SKM-1 treated with dmso at 0.1 percent for 144 hours (cell line): Measurements from ENCODE around the gene CDCP1.

ENCODE experiments used
- DNase-seq: peaks from one replicate; lab custom pipeline; 2025; ENCODE audit not compliant: unreplicated experiment; lab: John Stamatoyannopoulos, UW

CDCP1 gene

DNA sequence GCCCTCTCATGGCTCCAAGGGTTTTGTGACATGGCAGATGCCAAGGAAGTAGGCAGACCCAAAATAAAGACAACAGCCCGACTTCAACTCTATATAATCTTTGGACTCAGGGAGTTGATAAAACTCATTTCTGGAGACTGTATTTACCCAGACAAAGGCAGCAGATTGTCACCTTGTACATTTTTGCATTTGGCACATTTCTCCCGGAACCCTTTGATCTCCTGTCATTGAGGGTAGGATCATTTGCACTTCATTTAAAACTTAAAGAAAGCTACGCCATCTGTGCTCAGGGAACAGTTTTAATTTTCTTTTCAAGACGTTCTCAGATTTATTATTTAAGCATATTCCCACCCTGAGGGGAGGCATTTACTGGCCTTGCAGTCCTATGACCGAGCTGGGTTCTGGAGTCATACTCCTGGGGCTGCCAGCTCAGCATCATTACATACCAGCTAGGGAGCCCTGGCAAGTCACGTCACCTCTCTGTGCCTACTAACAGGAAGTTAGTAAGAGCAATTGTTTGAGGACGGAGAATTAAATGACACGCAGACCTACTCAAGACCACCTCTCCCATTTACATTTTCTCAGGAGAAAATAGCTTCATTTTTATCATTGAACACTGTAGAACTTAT is 5.9 kb downstream of the CDCP1 start:
- DNase-seq = no peak

- DNase-seq = no peak
These were observed 6.6 kb downstream of the CDCP1 start for GRCh38 chr3:45139372-45140140.

DNA sequence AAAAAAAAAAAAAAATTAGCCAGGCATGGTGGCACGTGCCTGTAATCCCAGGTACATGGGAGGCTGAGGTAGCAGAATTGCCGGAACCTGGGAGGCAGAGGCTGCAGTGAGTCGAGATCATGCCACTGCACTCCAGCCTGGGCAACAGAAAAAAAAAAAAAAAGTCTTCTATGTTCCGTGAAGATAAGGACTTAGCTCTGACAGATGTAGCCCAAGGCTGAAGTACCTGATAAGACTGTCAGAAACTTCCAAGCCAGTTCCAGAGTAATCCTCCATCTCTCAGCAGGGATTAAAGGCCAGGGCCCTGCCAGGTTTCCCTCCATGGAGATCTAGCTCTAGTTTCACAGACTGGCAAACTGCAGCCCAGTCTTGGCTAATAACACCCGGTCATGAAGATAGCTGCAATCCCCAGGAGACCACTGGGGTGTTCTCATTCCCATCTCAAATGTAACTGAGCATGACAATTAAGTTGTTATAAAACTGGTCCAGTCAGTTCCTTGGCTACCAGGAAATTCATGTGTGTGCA is 8.5 kb downstream of the CDCP1 start:
- DNase-seq = no peak

- no peak for DNase-seq
These were observed 10.2 kb downstream of the CDCP1 start for GRCh38 chr3:45135959-45136358.

DNA sequence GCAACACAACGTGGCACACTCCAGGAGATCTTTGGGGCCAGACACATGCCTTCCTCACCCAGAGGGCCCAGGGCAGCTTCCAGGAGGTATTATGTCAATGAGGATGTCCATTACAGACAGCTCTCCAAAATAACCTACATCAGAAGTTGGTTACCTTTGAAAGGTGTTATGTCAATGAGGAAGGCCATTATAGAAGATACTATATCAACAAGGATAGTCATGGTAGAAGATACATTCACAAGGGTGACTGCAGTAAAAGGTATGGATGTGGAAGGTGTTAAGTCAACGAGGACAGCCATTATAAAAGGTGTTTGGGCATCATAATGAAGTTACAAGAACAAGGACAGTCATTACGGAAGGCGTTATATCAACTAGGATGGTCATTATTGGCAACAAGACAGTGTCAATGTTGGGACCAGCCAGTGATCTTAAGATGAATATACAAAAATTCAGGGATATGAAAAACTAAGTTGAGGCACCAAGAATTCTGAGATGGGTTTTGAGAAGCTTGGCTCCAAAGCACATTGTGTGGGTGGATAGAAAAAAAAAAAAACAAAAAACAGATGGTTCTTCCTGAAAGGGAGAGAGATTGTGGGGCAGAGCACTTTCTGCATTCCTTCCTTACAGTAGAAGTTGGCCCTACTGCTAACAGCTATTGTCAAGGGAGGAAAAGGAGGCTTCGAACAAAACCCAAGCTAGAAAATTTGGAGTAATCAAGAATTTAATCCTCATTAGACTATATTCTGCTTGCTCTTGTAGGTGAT is 11.2 kb downstream of the CDCP1 start:
- no peak for DNase-seq

DNA sequence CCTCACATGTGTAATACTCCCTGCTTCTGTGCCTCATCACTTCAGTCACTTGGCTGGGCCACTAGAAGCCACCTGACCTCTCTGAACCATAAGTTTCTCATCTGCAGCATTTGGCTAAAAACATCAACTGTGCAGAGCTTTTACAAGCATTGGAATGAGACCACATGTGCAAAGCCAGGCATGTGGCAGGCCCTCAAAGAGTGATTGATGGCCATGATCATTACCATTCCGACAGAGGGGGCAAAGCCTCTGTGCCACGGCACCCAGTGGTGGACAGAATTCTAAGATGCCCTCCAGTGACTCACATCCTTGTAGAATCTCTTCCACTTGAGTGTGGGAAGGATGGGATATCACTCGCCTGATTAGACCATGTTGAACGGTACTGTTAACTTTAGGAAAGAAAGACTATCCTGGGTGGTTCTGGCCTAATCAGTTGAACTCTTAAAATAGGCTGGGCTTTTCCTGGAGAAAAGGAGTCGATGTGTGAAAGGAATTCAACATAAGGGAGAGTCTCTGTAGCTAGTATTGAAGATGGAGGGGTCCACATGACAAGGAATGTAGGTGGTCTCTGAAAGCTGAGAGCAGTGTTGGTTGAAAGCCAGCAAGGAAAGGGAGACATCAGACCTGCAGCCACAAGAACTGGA is 13.5 kb downstream of the CDCP1 start:
- DNase-seq = no peak

DNA sequence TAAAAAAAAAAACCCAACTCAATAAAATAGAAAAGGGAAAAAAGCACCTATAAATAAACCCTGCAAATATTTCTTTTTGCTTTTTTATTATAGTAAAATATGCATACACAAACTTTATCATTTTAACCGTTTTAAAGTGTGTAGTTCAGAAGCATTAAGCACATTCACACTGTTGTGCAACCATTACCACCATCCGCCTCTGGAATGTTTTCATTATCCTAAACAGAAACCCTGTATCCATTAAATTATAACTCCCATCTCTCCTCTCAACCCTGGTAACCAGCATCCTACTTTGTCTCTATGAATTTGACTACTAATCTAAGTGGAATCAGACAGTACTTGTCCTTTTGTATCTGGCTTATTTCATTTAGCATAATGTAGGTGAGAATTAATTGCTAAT is 15.0 kb downstream of the CDCP1 start:
- DNase-seq = no peak

- DNase-seq = no peak
These were observed 15.7 kb downstream of the CDCP1 start for GRCh38 chr3:45130476-45130875.

DNA sequence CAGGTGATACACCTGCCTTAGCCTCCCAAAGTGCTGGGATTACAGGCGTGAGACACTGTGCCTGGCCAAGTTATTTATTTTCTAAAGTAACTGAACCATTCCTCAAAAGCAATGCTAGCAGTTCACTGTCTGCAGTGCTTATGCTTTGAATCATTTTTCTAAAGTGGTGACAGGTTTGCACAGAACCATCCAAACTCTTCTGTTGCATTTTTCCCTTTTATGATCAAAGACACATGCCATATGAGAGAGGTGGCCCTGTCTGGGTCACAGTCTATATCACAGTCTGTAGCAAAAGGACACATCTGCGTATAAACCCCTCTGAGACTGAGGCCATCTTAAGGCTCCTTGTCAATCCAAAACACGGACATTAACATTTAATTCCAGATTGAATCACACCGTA is 17.2 kb downstream of the CDCP1 start:
- DNase-seq = no peak

DNA sequence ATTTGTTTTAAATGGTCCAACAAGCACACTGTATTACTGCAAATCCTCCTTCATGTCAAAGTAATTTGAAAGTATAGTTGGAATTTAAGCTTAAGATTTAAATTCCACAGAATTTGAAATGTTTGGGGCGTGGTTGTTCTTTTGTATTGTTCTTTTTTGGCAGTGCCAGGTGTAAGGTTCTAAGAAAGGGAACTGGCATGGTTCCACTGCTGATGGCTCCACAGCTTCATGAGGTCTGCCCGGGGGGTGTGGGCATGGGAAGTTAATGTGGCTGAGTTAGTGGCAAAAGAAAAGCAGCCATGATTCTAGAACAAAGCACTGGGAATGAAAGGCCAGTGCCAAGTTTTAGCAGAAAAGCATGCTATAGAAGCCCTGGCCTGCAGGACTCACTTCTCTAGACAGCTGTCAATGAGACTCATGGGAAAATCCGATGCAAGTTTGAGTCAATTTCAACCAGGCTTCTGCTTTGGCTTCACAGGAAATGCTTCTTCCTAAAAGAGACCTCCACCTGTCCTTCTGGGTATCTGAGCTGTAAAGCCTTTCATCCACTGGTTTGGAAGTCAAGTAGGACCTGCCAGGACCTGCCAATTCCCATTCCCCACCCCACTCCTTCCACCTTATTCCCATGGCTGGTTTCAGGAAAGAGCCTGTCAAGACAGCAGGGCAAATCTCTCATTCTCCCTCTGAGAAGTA is 18.9 kb downstream of the CDCP1 start:
- no peak for DNase-seq

DNA sequence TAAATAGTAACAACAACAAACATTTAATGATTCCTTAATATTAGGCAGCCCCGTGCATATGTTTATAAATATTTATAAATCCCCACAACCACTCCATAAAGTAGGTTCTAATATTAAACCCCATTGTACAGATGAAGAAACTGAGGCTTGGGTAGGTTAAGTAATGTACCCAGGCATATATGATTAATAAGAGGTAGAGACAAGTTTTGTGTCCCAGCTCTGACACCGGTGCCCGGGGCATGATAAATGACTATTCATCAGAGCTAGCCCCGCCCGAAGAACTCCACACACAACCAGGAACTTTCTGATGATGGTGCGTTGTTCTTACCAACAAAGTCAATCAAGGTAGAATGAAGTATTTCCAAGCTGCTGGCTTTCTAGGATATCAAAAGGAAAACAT is 19.4 kb downstream of the CDCP1 start:
- DNase-seq = no peak

DNA sequence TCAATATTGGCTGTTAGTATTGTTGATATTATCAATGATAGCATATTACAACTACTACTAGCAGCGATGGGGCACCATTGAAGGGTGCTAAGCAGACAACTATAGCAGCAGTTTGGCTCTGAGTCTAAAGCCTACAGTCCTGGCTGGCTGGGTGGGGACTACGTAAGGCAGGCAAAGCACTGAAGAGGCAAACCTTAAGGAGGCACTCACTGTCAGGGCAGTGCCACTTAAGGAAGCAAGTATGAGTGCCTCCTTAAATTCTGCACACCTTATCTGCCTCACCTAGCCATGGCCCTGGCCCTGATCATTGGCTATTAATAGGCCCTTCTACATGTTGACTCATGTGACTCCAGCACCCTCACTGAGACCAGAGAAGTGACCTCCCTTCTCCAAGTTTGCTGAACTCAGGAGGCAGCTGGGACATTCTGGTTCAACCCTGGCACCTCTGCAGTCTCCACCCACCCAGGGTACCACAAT is 20.6 kb downstream of the CDCP1 start:
- no peak for DNase-seq

DNA sequence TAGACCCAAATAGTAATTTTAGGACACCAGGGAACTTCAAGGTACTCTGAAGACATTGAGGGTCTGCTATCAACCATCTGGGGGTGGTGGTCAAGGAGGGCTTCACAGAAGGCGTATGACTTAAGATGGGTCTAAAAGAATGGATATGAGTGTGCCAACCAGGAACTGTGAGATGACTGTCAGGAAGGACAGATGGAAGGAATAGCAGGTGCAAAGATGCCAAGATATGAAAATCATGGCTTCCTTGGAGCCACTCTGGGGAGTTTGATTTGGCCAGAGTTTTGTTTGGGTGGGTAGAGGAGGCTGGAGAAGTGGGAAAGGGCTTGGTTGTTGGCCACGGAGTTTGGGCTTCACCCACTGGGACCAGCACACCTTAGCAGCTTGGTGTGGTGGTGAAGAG is 21.2 kb downstream of the CDCP1 start:
- no peak for DNase-seq

GRCh38 chr3:45124352-45124751 is 21.8 kb downstream of the CDCP1 start:
- no peak for DNase-seq

GRCh38 chr3:45123581-45124269 is 22.5 kb downstream of the CDCP1 start:
- DNase-seq = no peak

- DNase-seq = no peak
These were observed 23.1 kb downstream of the CDCP1 start for GRCh38 chr3:45123030-45123429.

DNA sequence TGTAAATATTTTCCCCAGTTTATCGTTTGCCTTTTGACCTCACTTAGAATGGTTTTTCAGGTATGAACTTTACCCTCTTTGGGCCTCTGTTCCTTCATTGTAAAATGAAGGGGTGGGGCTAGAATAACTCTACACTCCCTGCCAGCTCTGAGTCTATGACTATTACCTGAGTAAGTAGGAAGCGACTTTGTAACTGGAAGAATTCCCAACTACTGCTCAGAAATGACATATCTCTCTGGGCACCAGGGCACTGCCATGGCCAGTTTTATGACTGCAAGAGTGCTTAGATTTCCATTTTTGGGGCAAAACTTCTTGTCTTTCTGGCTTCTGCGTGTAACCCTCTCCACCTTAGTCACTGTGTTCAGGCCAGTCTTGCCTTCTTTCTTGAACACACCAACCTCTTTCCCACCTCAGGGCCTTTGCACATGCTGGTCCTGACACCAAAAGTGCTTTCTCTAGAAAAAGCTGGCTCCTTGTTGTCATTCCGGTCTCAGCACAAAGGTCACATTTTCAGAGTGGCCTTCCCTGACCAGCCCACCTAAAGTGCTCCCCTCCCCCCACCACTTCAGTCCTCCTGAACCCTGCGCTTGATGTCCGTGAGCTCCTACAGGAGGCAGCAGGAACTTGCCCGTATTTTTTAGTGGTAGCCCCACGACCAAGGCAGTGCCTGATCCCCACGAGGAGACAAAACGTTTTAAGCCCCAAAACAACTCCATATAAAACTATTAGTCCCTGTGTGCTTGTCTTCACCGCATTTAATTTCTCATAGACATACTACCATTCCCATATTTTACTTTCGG is 25.6 kb downstream of the CDCP1 start:
- no peak for DNase-seq

GRCh38 chr3:45119824-45120358 is 26.3 kb downstream of the CDCP1 start:
- DNase-seq = no peak

DNA sequence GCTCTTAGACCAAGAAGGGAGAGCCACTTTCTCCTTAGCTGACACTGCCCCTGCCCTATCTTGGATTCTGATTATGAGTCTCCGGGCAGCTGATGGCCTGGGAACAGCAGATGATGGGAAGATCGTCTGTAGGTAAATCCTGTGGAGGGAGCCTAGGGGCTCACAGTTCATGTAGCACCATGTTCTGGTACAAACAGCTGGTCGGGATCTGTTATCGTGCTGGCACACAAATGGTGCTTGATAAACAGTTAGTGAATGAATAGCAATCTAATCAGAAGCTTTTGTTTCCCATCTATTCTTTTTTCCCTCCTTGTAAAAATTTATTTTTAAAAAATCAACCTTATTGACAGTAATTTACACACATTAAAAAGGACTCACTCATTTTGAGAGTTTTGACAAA is 26.8 kb downstream of the CDCP1 start:
- DNase-seq = no peak
